ENCODE data around the gene SAMMSON.

SAMMSON gene

GRCh38 chr3:70090322-70090913 lies 90.9 kb downstream of the SAMMSON start:
- no peak for DNase-seq (ENCODE audit: low read depth in 2 of 2)

GRCh38 chr3:70094197-70094596 lies 94.7 kb downstream of the SAMMSON start:
- no peak for DNase-seq (ENCODE audit: low read depth in 2 of 2)

- no peak for DNase-seq (ENCODE audit: low read depth in 2 of 2)
These were observed 95.7 kb downstream of the SAMMSON start for GRCh38 chr3:70095260-70095659.

GRCh38 chr3:70096376-70097066 lies 97.0 kb downstream of the SAMMSON start:
- no peak for DNase-seq (ENCODE audit: low read depth in 2 of 2)

GRCh38 chr3:70097084-70097483 lies 97.6 kb downstream of the SAMMSON start:
- DNase-seq (ENCODE audit: low read depth in 2 of 2): no peak

GRCh38 chr3:70108072-70108471 lies 108.5 kb downstream of the SAMMSON start:
- DNase-seq (ENCODE audit: low read depth in 2 of 2): peak in 1 of 2 donors; percentile 3

- no peak for DNase-seq (ENCODE audit: low read depth in 2 of 2)
These were observed 109.0 kb downstream of the SAMMSON start for GRCh38 chr3:70108546-70108945.

- no peak for DNase-seq (ENCODE audit: low read depth in 2 of 2)
These were observed 110.5 kb downstream of the SAMMSON start for GRCh38 chr3:70110066-70110465.

GRCh38 chr3:70111411-70111810 lies 111.9 kb downstream of the SAMMSON start:
- no peak for DNase-seq (ENCODE audit: low read depth in 2 of 2)

GRCh38 chr3:70112751-70113150 lies 113.2 kb downstream of the SAMMSON start:
- DNase-seq (ENCODE audit: low read depth in 2 of 2): no peak

- DNase-seq (ENCODE audit: low read depth in 2 of 2): no peak
These were observed 114.9 kb downstream of the SAMMSON start for GRCh38 chr3:70114431-70114830.

GRCh38 chr3:70119879-70120278 lies 120.3 kb downstream of the SAMMSON start:
- DNase-seq (ENCODE audit: low read depth in 2 of 2): no peak

Measured in stimulated activated CD4-positive, alpha-beta T cell treated with anti-CD3 and anti-CD28 coated beads, Interleukin-1b, Interleukin-23, amount 100 ng/mL, for 4 hours (primary cell).